ENCODE data around the gene CCL28.

DNA sequence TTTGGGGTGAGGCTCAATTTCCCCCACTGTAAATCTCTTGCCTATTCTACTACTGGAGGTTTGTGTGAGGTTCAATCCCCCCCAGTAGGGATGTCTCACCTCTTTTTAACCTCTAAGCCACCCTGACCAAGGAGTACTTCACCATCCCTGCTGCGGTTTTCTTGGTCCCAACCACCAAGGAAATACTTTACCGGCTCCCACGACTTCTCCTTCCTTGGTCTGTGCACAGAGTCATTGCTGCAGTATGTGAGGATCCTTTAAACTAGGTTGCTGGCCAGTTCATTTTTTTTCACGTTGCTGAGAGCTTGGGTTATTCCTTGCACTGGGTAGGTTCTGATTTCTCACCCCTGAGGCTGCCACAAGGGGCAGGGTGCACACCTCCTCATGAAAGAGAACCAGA lies 76.5 kb downstream of the CCL28 start:
- TF ChIP-seq POLR2A (IDR thresholded peaks at IDR 0.05; ENCODE audit: low read depth), result no peak
- no peak for TF ChIP-seq POLR2AphosphoS5 (IDR thresholded peaks at IDR 0.05)

All from esophagus muscularis mucosa (tissue), 2 donors.